Measurements from ENCODE around the gene HSH2D.

GRCh38 chr19:16175954-16176353 is 32.5 kb downstream of the HSH2D start:
- TF ChIP-seq CTCF (conservative IDR thresholded peaks at IDR 0.05; ENCODE audit: low read length) (no peak), EZH2phosphoT487 (IDR thresholded peaks at IDR 0.05; ENCODE audit: borderline replicate concordance, low read depth, low read length) (no peak)

Data from OCI-LY7 (cell line).